Ishikawa (cell line): ENCODE data around the gene NPHS1.

Experiments
- EGR1 ChIP-seq: IDR thresholded peaks from 2 replicates; pipeline ENCODE4 v1.6.1; 2012
- ZBTB7A ChIP-seq: IDR thresholded peaks from 2 replicates; pipeline ENCODE4 v1.6.1; 2012; ENCODE audit warnings: low read depth

DNA sequence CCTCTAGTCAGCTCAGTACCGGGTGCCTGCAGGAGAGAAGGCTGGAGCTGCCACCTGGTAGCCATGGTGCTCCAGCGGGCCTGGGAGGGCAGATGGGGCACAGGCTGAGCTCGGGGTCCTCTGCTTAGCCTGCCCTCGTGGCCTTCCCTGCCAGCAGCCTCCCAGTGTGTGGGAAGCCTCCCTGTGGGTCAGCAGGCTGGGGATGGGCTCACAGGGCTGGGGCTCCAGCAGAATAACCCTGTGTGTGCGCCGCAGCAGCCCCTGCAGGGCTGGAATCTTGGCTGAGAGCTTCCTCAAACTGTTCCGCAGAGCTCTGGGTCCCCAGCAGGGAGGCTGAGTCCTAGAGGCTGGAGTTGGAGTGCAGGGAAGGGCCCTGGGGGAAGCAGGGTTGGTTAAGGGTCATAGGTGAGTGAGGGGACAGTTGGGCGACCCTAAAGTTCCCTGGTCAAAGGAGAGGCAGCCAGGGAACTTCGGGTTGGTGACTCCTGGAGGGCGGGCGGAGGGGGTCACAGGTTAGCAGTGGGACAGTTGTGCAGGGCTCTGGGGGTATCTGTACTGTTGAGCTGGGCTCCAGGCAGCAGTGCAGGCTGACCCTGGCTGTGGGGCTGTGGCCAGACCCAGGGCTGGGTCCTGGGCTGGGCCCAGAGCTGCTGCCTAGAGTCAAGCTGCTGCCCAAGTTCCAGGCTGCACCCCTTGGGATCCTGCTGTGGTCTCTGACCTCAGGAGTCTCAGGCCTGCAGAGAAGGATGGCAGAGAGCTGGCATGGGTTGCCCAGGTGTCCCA is 62.9 kb downstream of the NPHS1 start:
- TF ChIP-seq EGR1 (no peak), ZBTB7A (no peak)
